Measurements from ENCODE around the gene ALDH1L1.

DNA sequence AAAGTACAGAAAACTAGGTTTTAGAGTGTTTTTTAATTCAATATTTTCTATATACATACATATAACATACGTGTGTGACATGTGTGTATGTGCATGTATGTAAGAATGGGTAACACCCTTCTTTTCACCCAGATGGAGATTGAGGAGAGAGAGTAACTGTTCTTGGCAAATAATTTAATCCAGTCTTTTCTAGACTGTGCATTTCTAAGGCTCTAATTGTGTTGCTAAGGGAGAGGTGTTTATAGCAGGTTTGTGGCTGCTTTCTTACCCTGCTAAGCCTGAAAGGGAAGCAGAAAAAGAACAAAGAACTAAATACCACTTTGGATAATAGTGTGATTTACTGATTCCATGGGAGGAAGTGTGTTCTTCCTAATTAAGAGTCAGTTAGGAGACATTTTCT, 46.0 kb upstream of the ALDH1L1 start:
- TF ChIP-seq FOXP2 (optimal IDR thresholded peaks at IDR 0.05; ENCODE audit: borderline replicate concordance, extremely low read depth, extremely low read length, insufficient read depth) (no peak), POLR2AphosphoS5 (IDR thresholded peaks at IDR 0.05; ENCODE audit: low read depth, low read length) (no peak), SIN3A (IDR thresholded peaks at IDR 0.05; ENCODE audit: borderline replicate concordance, insufficient read depth, low read length) (no peak)

Data from PFSK-1 (cell line).